ENCODE measurements around the gene PLXNA4.
"Not testable (repeated sequence)": the region's sequence is repeated elsewhere in the genome, so short reads cannot be mapped to it uniquely, and the experiment has no call there.

PLXNA4 gene

GRCh38 chr7:132185150-132185549 lies 391.1 kb downstream of the PLXNA4 start:
- no peak for DNase-seq

DNA sequence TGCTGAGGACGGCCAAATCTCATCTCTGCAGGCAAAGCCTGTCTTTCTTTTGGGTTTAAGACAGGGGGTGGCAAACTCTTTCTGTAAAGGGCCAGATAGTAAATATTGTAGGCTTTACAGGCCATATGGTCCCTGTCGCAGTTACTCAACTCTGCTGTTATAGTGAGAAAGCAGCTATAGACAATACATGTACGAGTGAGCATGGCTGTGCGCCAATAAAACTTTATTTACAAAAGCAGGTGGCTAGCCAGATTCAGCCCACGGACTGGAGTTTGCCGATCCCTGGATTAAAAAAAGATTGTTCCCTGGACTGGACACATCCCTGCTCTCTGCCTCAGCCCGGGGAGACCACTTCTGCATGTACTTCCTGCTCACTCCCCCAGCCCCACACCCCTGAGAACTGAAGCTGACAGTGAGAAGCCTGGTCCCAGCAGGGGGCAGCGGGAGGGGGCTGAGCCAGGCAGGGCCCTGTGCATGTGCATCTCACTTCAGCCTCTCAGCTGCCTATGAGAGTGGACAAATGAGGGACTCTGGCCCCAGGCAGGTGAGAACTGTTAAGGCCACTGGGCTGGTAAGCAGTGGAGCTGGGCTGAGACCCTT lies 392.4 kb downstream of the PLXNA4 start:
- peak; percentile 9 for DNase-seq

DNA sequence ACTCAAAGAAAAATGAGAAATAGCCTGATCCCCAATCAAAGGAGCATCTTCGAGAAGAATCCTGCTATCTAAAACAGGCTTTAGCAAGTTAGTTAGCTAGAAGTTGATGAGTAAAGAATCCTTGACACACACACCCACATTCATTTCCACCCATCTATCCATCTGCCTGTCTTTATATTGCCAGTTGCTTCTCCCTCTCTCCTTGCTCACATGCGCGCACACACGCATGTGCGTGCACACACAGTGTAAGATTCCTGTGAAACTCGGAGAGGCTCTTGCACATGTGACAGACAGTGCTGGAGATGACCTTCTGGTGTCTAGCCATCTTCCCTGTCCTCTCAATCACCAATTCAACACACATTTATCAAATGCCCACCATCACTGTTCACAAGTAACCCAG lies 393.3 kb downstream of the PLXNA4 start:
- no peak for DNase-seq

DNA sequence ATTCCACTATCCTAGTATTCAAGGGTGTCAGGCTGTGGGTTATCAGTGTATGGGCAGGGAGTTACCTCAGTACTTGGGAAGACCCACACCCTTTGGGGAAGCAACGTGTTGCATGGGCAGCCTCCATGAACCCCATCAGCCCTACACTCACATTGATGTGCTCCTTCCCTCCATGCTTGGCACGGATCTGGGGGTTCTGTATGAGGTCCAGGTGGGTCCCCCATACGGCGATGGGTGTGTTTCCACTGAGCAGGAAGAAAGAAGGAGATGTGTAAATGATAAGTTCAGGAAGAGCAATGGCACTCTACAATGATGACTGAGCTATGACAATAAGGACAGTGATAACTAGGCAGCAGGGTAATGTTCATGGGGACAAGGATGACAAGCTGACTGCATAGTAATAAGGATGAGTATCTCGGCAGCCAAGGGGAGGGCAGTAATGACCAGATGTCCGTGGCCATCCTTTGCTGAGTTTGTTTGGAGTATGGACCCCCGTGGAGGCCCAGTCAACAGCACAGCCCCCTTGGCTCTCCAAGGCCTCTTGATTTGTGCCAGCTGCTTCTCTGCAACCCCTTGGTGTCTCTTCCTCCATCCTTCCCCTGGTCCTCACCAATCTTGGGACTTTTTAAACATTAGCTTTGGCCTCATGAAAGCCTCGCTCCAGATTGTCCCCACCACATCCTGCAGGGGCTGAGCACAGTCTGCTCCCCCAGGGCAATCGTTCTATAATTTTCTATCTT lies 394.2 kb downstream of the PLXNA4 start:
- no peak for DNase-seq

GRCh38 chr7:132181371-132181770 lies 394.9 kb downstream of the PLXNA4 start:
- no peak for DNase-seq

GRCh38 chr7:132180481-132180880 lies 395.8 kb downstream of the PLXNA4 start:
- DNase-seq: no peak

- DNase-seq: no peak
Observed at GRCh38 chr7:132179681-132180080, 396.6 kb downstream of the PLXNA4 start.

DNA sequence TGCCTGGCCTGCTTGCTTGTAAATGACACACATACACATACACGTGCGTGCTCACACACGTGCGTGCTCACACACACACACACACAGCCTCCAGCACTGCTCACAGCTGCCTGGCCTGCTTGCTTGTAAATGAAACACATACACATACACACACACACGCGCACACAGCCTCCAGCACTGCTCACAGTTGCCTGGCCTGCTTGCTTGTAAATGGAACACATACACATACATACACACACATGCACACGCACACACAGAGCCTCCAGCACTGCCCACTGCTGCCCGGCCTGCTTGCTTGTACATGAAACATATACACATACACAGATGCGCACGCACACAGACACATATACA lies 397.2 kb downstream of the PLXNA4 start:
- no peak for DNase-seq

GRCh38 chr7:132178402-132179079 lies 397.7 kb downstream of the PLXNA4 start:
- not testable (repeated sequence) for DNase-seq

- no peak for DNase-seq
Observed at GRCh38 chr7:132177708-132178401, 398.4 kb downstream of the PLXNA4 start.

- DNase-seq: no peak
Observed at GRCh38 chr7:132176719-132177118, 399.6 kb downstream of the PLXNA4 start.

DNA sequence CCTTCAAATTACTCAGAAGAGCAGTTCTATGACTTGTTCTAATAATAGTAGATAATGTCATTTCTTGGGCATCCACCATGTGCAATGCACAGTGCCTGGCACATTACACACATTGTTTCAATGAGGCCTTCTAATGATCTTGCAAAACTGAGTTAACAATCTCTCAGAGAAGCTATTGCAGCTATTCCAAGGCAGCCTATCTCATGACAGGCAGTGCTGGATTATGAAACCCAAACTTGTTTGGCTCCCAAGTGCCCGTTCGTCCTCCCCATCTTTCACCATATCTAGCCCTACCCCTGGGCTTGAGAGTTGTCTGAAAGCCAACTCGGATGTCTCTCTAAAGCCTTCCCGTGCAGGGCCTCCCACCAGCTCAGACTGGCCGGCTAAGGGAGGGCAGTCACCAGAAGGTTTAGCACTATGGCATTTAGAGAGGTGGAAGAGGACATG lies 405.1 kb downstream of the PLXNA4 start:
- no peak for DNase-seq

- no peak for DNase-seq
Observed at GRCh38 chr7:132169730-132170129, 406.5 kb downstream of the PLXNA4 start.

DNA sequence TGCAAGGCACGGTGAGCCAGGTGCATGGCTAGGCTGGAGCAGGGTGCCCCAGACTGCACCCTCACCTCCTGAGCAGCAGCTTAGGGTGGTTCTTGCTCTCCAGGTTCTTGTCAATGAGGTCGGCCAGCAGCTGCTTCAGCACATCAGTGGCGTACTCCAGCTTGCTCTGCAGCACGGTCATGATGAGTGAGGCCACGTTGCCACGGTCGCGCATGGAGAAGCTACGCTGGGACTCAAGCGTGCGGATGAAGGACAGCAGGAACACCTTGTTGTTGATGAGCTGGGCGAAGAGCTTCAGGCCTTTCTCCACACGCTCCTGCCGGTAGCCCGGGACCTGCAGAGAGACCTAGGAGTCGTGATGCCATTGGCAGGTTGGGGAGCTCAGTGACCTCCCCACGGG lies 408.0 kb downstream of the PLXNA4 start:
- no peak for DNase-seq

GRCh38 chr7:132165695-132166094 lies 410.6 kb downstream of the PLXNA4 start:
- DNase-seq: not testable (repeated sequence)

- no peak for DNase-seq
Observed at GRCh38 chr7:132164558-132165125, 411.6 kb downstream of the PLXNA4 start.

- no peak for DNase-seq
Observed at GRCh38 chr7:132162556-132163144, 413.6 kb downstream of the PLXNA4 start.

DNA sequence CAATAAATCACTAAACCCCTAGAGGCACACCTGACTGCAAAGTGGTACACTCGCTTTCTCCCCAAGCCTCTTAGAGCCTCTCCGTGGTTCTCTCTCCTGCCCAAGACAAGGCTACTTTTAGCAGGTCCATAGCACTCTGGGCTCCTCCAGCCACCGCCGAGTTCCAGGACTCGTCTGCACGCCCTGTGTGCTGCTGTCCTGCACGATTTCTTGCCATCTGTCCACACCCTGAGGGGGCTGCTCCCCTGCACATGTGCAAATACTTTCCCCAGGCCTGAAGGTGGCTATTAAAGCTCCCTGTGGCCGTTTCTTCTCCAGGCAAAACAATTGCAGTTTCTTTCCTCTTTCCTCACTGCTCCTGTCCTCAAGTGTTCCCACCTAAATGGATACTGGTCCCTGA lies 414.3 kb downstream of the PLXNA4 start:
- DNase-seq: no peak

DNA sequence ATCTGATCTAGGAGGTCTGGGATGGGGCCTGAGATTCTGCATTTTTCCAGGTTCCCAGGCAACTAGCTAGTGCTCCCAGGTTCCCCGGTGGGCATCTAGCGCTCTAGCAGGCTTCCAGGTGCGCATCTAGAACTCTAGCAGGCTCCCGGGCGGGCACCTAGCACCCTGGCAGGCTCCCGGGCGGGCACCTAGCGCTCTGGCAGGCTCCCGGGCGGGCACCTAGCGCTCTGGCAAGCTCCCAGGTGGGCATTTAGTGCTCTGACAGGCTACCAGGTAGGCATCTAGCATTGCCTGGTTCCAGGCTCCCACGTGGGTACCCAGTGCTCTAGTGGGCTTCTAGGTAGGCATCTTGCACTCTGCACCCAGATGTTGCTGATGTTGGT lies 414.7 kb downstream of the PLXNA4 start:
- DNase-seq: no peak

DNA sequence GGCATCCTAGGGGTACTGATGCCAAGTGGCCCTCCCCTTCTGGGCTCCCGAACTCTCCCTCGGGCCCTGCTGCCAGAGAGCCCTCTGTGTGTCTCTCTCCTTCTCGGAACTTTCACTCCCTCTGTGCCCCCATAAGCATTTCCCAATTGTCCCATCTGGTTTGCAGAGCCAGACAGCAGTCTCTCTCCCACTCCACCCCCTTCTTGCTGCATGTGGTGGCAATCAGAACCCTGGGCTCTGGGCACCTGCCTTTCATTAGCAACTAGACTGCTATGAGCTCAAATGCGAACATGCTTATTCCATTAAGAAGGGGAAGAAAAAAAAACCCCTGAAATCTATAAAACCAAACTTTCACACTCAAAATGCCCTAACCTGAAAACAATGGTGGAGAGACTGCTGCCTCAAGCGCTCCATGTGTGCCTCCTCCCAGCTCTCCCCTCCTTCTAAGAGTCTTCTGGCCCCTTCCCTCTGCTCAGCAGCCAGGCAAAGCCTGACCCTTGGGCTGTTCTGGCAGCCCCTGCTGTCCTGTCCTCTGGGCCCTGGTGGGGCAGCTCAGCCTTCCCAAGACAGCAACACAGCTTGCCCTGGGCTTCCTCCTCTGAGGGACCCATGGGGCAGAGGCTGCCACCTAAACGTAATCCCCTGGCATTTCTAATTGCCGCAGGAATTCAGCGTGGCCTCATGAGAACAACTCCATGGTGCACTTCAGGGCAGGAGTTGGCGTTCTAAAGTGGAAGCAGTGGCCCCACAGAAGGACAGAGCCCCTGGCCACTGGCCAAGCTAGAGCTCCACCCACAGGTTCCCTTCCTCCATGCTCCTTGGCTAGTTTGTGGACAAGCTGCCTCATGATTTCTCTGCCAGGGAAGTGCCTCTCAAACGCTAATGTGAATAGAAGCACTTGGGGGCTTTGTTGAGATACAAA lies 415.4 kb downstream of the PLXNA4 start:
- no peak for DNase-seq

DNA sequence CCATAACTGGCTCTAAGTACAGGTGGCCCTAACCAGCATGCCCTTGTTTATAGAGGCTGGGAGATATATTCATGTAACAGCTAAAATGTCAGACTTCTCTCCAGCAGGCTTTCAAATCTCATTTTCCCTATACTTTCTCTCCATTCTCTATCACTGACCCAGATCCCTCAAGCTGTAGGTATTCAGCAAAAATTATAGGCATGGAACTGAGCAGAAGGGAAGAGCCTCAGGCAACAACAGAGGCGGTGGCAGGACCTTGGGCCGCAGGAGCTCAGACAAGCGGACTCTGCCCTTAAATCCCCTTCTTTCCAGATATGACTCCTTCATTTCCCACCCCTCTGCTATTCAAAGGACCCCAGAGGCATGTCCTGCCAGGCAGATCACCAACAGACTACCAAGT lies 417.4 kb downstream of the PLXNA4 start:
- no peak for DNase-seq

- no peak for DNase-seq
Observed at GRCh38 chr7:132158166-132158565, 418.1 kb downstream of the PLXNA4 start.
